ENCODE data around the gene TSPEAR. TPM values are rescaled to one million over a fixed set of nuclear protein-coding genes. Genes with fewer than 3 reads are reported as not detected.

The TSPEAR gene
- total and polyA plus RNA-seq, 2 donors (not counting 1 experiment from before 2014, with no cell fraction given), result not detected

DNA sequence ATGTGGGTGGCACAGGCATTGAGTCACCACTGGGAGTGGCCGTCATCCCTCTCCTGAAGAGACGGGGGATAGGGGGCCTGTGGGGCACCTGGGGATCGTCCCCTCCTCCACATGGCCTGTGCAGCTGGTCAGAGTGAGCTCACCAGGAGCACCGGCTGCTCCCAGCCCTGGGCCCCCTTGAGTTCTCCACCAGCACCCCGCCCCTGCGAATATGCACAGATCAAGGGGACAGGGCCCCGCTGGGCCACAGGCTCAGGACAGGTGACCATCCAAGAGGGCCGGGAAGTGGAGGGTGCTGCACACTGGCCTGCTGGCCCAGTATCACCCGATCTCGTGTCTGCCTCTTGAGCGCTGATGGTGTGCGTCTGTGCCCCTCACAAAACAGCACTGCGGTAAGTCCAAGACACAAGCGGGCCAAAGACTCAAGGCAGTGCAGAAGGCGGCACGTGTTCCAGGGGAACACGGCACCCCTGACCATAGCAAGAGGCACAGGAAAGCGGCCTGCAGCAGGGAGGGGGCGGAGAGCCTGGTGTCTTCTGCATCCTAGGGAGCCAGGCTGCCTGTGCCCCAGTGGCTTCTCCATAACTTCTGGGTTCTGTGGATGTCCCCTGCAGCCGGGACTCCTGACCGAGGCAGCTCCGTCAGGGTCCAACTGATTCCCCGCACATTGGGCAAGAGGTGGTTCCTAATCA lies 18.1 kb upstream of the TSPEAR start:
- Histone ChIP-seq H3K9me3 (ENCODE audit: control insufficient read depth, insufficient read depth, low read depth, low read length) (no peaks in the 10 kb centered on the region), H3K27me3 (ENCODE audit: control insufficient read depth, insufficient read depth, low read length) (no peaks in the 10 kb centered on the region), H3K4me3 (replicated peaks in 1 of 4; ENCODE audit: control extremely low read depth in 1 of 4, insufficient read depth in 1 of 4, low read depth in 3 of 4, low read length in 4 of 4) (no peak overlapping the region), H3K79me2 (ENCODE audit: control insufficient read depth, insufficient read depth, low read length) (no peaks in the 10 kb centered on the region), H3K36me3 (ENCODE audit: control insufficient read depth, insufficient read depth, low read length) (no peaks in the 10 kb centered on the region), H3K9ac (ENCODE audit: insufficient read depth, low read length) (no peak overlapping the region), H3K4me2 (ENCODE audit: extremely low read depth, insufficient read depth, low read length) (no peak overlapping the region), H3K4me1 (ENCODE audit: control insufficient read depth, extremely low read depth, insufficient read depth, low read length) (no peaks in the 10 kb centered on the region), H3K27ac (ENCODE audit: insufficient read depth, low read length) (no peak overlapping the region), H4K20me1 (ENCODE audit: control insufficient read depth, extremely low read depth, insufficient read depth, low read length) (no peaks in the 10 kb centered on the region), H2AFZ (ENCODE audit: low read length) (no peak overlapping the region)
- TF ChIP-seq, protein P1, sequence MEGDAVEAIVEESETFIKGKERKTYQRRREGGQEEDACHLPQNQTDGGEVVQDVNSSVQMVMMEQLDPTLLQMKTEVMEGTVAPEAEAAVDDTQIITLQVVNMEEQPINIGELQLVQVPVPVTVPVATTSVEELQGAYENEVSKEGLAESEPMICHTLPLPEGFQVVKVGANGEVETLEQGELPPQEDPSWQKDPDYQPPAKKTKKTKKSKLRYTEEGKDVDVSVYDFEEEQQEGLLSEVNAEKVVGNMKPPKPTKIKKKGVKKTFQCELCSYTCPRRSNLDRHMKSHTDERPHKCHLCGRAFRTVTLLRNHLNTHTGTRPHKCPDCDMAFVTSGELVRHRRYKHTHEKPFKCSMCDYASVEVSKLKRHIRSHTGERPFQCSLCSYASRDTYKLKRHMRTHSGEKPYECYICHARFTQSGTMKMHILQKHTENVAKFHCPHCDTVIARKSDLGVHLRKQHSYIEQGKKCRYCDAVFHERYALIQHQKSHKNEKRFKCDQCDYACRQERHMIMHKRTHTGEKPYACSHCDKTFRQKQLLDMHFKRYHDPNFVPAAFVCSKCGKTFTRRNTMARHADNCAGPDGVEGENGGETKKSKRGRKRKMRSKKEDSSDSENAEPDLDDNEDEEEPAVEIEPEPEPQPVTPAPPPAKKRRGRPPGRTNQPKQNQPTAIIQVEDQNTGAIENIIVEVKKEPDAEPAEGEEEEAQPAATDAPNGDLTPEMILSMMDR (conservative IDR thresholded peaks at IDR 0.05 in 1 of 2, IDR thresholded peaks at IDR 0.05 in 1 of 2; ENCODE audit: low read depth in 1 of 2, low read length in 2 of 2), result no peak
- TF ChIP-seq EZH2 (IDR thresholded peaks at IDR 0.05; ENCODE audit: low read length, missing control alignments), result no peak
- no peak for DNase-seq (ENCODE audit: low read depth in 2 of 2)

DNA sequence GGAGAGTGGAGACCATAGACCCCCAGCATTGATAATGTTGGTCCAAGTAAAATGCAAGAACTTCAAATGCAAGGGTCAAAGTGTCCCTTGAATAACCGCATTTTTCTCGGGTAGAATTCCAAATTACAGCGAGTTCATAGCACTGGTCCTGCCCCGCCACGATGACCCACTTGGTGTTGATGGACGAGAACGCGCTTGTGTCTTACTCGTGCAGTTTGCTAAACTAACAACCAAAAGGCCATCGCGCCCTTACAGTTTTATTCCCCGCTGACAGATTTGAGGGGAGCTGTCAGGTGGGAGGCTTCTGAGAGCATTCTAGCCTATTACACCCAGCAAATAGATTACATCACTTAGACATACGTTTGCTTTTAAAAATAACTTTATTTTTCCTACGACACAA lies 17.3 kb upstream of the TSPEAR start:
- TF ChIP-seq, protein P1 (conservative IDR thresholded peaks at IDR 0.05 in 1 of 2, IDR thresholded peaks at IDR 0.05 in 1 of 2; ENCODE audit: low read depth in 1 of 2, low read length in 2 of 2), result no peak
- TF ChIP-seq EZH2 (IDR thresholded peaks at IDR 0.05; ENCODE audit: low read length, missing control alignments), result no peak
- no peaks in the 10 kb centered on the region for H3K4me1 ChIP-seq (ENCODE audit: control insufficient read depth, extremely low read depth, insufficient read depth, low read length)
- H3K79me2 ChIP-seq (ENCODE audit: control insufficient read depth, insufficient read depth, low read length), result no peaks in the 10 kb centered on the region
- no peaks in the 10 kb centered on the region for H4K20me1 ChIP-seq (ENCODE audit: control insufficient read depth, extremely low read depth, insufficient read depth, low read length)
- no peak overlapping the region for H3K4me3 ChIP-seq (replicated peaks in 1 of 4; ENCODE audit: control extremely low read depth in 1 of 4, insufficient read depth in 1 of 4, low read depth in 3 of 4, low read length in 4 of 4)
- H3K27me3 ChIP-seq (ENCODE audit: control insufficient read depth, insufficient read depth, low read length), result peaks cover 3% of the 10 kb centered on the region
- no peak overlapping the region for H3K4me2 ChIP-seq (ENCODE audit: extremely low read depth, insufficient read depth, low read length)
- no peak overlapping the region for H3K27ac ChIP-seq (ENCODE audit: insufficient read depth, low read length)
- H2AFZ ChIP-seq (ENCODE audit: low read length), result no peak overlapping the region
- H3K9ac ChIP-seq (ENCODE audit: insufficient read depth, low read length), result no peak overlapping the region
- DNase-seq (ENCODE audit: low read depth in 2 of 2), result no peak
- H3K36me3 ChIP-seq (ENCODE audit: control insufficient read depth, insufficient read depth, low read length), result no peaks in the 10 kb centered on the region
- no peaks in the 10 kb centered on the region for H3K9me3 ChIP-seq (ENCODE audit: control insufficient read depth, insufficient read depth, low read depth, low read length)

DNA sequence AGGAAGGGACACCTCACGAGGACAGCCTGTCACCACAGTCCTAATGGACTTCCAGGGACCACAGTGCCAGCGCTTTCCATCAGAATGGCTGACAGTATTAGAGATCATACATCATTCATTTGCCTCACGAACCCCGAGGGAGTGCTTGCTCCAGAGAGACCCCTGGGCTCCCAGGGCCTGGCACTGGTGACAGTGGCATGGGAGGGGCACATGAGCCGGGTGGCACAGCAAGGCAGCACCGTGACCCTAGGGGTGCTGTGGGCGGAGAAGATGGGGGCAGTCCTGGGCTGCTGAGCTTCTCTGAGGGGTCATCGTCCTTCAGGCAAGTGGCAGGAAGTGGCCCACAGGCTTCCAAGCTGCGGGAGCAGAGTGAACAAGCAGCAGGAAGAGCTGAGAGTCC lies 16.4 kb upstream of the TSPEAR start:
- no peak overlapping the region for H3K4me2 ChIP-seq (ENCODE audit: extremely low read depth, insufficient read depth, low read length)
- H3K9ac ChIP-seq (ENCODE audit: insufficient read depth, low read length), result no peak overlapping the region
- H2AFZ ChIP-seq (ENCODE audit: low read length), result no peak overlapping the region
- H3K36me3 ChIP-seq (ENCODE audit: control insufficient read depth, insufficient read depth, low read length), result no peaks in the 10 kb centered on the region
- H3K27ac ChIP-seq (ENCODE audit: insufficient read depth, low read length), result no peak overlapping the region
- TF ChIP-seq, protein P1 (conservative IDR thresholded peaks at IDR 0.05 in 1 of 2, IDR thresholded peaks at IDR 0.05 in 1 of 2; ENCODE audit: low read depth in 1 of 2, low read length in 2 of 2), result no peak
- TF ChIP-seq EZH2 (IDR thresholded peaks at IDR 0.05; ENCODE audit: low read length, missing control alignments), result no peak
- H3K9me3 ChIP-seq (ENCODE audit: control insufficient read depth, insufficient read depth, low read depth, low read length), result no peaks in the 10 kb centered on the region
- H3K4me1 ChIP-seq (ENCODE audit: control insufficient read depth, extremely low read depth, insufficient read depth, low read length), result no peaks in the 10 kb centered on the region
- H3K79me2 ChIP-seq (ENCODE audit: control insufficient read depth, insufficient read depth, low read length), result no peaks in the 10 kb centered on the region
- H4K20me1 ChIP-seq (ENCODE audit: control insufficient read depth, extremely low read depth, insufficient read depth, low read length), result no peaks in the 10 kb centered on the region
- no peak overlapping the region for H3K4me3 ChIP-seq (replicated peaks in 1 of 4; ENCODE audit: control extremely low read depth in 1 of 4, insufficient read depth in 1 of 4, low read depth in 3 of 4, low read length in 4 of 4)
- H3K27me3 ChIP-seq (ENCODE audit: control insufficient read depth, insufficient read depth, low read length), result peaks cover 10% of the 10 kb centered on the region
- DNase-seq (ENCODE audit: low read depth in 2 of 2), result no peak

Measured in fibroblast of lung (primary cell).